ENCODE data around the gene LAMA3.

DNA sequence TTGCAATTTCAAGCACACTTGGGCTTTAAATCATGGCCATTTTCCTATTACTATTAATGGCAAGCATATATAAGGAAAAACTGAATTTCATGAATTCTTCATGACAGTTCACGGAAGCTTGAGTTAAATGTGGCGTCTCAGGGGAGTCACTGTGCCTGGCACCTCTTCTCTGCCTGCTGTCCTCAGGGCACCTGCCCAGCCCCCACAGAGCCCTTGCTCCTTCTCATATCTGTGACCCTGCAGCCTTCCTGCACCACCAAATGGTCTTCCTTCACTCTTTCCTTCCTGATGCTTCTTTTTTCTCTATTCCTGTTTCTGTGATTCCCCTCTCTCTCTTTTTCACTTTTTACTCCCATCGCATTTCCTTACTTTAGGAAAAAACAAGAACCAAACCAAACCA lies 35.4 kb downstream of the LAMA3 start:
- TF ChIP-seq, protein P1, sequence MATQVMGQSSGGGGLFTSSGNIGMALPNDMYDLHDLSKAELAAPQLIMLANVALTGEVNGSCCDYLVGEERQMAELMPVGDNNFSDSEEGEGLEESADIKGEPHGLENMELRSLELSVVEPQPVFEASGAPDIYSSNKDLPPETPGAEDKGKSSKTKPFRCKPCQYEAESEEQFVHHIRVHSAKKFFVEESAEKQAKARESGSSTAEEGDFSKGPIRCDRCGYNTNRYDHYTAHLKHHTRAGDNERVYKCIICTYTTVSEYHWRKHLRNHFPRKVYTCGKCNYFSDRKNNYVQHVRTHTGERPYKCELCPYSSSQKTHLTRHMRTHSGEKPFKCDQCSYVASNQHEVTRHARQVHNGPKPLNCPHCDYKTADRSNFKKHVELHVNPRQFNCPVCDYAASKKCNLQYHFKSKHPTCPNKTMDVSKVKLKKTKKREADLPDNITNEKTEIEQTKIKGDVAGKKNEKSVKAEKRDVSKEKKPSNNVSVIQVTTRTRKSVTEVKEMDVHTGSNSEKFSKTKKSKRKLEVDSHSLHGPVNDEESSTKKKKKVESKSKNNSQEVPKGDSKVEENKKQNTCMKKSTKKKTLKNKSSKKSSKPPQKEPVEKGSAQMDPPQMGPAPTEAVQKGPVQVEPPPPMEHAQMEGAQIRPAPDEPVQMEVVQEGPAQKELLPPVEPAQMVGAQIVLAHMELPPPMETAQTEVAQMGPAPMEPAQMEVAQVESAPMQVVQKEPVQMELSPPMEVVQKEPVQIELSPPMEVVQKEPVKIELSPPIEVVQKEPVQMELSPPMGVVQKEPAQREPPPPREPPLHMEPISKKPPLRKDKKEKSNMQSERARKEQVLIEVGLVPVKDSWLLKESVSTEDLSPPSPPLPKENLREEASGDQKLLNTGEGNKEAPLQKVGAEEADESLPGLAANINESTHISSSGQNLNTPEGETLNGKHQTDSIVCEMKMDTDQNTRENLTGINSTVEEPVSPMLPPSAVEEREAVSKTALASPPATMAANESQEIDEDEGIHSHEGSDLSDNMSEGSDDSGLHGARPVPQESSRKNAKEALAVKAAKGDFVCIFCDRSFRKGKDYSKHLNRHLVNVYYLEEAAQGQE (IDR thresholded peaks at IDR 0.05; ENCODE audit: low read depth, low read length), result no peak
- TF ChIP-seq, protein P2, sequence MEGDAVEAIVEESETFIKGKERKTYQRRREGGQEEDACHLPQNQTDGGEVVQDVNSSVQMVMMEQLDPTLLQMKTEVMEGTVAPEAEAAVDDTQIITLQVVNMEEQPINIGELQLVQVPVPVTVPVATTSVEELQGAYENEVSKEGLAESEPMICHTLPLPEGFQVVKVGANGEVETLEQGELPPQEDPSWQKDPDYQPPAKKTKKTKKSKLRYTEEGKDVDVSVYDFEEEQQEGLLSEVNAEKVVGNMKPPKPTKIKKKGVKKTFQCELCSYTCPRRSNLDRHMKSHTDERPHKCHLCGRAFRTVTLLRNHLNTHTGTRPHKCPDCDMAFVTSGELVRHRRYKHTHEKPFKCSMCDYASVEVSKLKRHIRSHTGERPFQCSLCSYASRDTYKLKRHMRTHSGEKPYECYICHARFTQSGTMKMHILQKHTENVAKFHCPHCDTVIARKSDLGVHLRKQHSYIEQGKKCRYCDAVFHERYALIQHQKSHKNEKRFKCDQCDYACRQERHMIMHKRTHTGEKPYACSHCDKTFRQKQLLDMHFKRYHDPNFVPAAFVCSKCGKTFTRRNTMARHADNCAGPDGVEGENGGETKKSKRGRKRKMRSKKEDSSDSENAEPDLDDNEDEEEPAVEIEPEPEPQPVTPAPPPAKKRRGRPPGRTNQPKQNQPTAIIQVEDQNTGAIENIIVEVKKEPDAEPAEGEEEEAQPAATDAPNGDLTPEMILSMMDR (IDR thresholded peaks at IDR 0.05), result no peak
- TF ChIP-seq, protein P3, sequence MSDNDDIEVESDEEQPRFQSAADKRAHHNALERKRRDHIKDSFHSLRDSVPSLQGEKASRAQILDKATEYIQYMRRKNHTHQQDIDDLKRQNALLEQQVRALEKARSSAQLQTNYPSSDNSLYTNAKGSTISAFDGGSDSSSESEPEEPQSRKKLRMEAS (IDR thresholded peaks at IDR 0.05; ENCODE audit: low read depth), result no peak
- no peak for TF ChIP-seq JUND (IDR thresholded peaks at IDR 0.05)

Data from SK-N-SH (cell line).